HEK293 (cell line): ENCODE measurements around the gene AIF1.

ENCODE experiments used
- GFI1B ChIP-seq: fragments of 450-650 bp; formaldehyde crosslinking; IDR thresholded peaks from 2 replicates; pipeline ENCODE4 v1.5.1; 2016; ENCODE audit warnings: missing biosample characterization, missing genetic modification characterization
- GLI2 ChIP-seq: fragments of 450-650 bp; formaldehyde crosslinking; IDR thresholded peaks from 2 replicates; pipeline ENCODE4; 2017; ENCODE audit warnings: missing biosample characterization, missing genetic modification characterization, low read depth, borderline replicate concordance
- KLF7 ChIP-seq: fragments of 450-650 bp; formaldehyde crosslinking; IDR thresholded peaks from 2 replicates; pipeline ENCODE4 v1.5.1; 2016; ENCODE audit warnings: missing biosample characterization, missing genetic modification characterization, borderline replicate concordance
- KLF8 ChIP-seq: fragments of 450-650 bp; formaldehyde crosslinking; IDR thresholded peaks from 2 replicates; pipeline ENCODE4 v1.5.1; 2016; ENCODE audit warnings: missing biosample characterization, missing genetic modification characterization
- PRDM1 ChIP-seq: fragments of 450-650 bp; formaldehyde crosslinking; IDR thresholded peaks from 2 replicates; pipeline ENCODE4; 2016; ENCODE audit warnings: missing biosample characterization, missing genetic modification characterization
- SALL2 ChIP-seq: fragments of 450-650 bp; formaldehyde crosslinking; IDR thresholded peaks from 2 replicates; pipeline ENCODE4 v1.5.0; 2017; ENCODE audit warnings: missing biosample characterization, mild to moderate bottlenecking, missing genetic modification characterization, borderline replicate concordance
- SP2 ChIP-seq: fragments of 450-650 bp; formaldehyde crosslinking; IDR thresholded peaks from 2 replicates; pipeline ENCODE4 v1.5.1; 2016; ENCODE audit warnings: missing biosample characterization, missing genetic modification characterization
- TCF7L2 ChIP-seq: IDR thresholded peaks from 2 replicates; pipeline ENCODE4 v1.6.1; 2011; ENCODE audit warnings: low read depth, mild to moderate bottlenecking, inconsistent platforms, low read length, moderate library complexity, borderline replicate concordance
- ZBTB48 ChIP-seq: fragments of 450-650 bp; formaldehyde crosslinking; IDR thresholded peaks from 2 replicates; pipeline ENCODE4 v1.5.1; 2016; ENCODE audit warnings: missing biosample characterization, missing genetic modification characterization
- ZNF121 ChIP-seq: fragments of 450-650 bp; formaldehyde crosslinking; IDR thresholded peaks from 2 replicates; pipeline ENCODE4 v1.5.1; 2016; ENCODE audit warnings: missing biosample characterization, missing genetic modification characterization
- ZNF16 ChIP-seq: fragments of 450-650 bp; formaldehyde crosslinking; IDR thresholded peaks from 2 replicates; pipeline ENCODE4 v1.5.1; 2016; ENCODE audit warnings: low read depth, missing biosample characterization, missing genetic modification characterization
- ZNF2 ChIP-seq: fragments of 450-650 bp; formaldehyde crosslinking; IDR thresholded peaks from 2 replicates; pipeline ENCODE4 v1.5.1; 2016; ENCODE audit warnings: missing biosample characterization, missing genetic modification characterization
- ZNF211 ChIP-seq: fragments of 450-650 bp; formaldehyde crosslinking; IDR thresholded peaks from 2 replicates; pipeline ENCODE4 v1.5.1; 2016; ENCODE audit warnings: low read depth, missing biosample characterization, missing genetic modification characterization
- ZNF24 ChIP-seq: fragments of 450-650 bp; formaldehyde crosslinking; IDR thresholded peaks from 2 replicates; pipeline ENCODE4 v1.5.1; 2016; ENCODE audit warnings: missing biosample characterization, missing genetic modification characterization
- ZNF292 ChIP-seq: fragments of 450-650 bp; formaldehyde crosslinking; IDR thresholded peaks from 2 replicates; pipeline ENCODE4 v1.5.1; 2016; ENCODE audit warnings: low read depth, missing biosample characterization, missing genetic modification characterization, borderline replicate concordance
- ZNF350 ChIP-seq: fragments of 450-650 bp; formaldehyde crosslinking; IDR thresholded peaks from 2 replicates; pipeline ENCODE4 v1.5.0; 2017; ENCODE audit warnings: missing biosample characterization, mild to moderate bottlenecking, missing genetic modification characterization
- ZNF391 ChIP-seq: fragments of 450-650 bp; formaldehyde crosslinking; IDR thresholded peaks from 2 replicates; pipeline ENCODE4 v1.5.1; 2016; ENCODE audit warnings: low read depth, missing biosample characterization, missing genetic modification characterization, borderline replicate concordance
- ZNF394 ChIP-seq: fragments of 450-650 bp; formaldehyde crosslinking; IDR thresholded peaks from 2 replicates; pipeline ENCODE4 v1.5.1; 2016; ENCODE audit warnings: missing biosample characterization, missing genetic modification characterization, mild to moderate bottlenecking, moderate library complexity, borderline replicate concordance
- ZNF530 ChIP-seq: fragments of 450-650 bp; formaldehyde crosslinking; IDR thresholded peaks from 2 replicates; pipeline ENCODE4 v1.5.1; 2016; ENCODE audit warnings: low read depth, missing biosample characterization, missing genetic modification characterization
- ZNF585B ChIP-seq: fragments of 450-650 bp; formaldehyde crosslinking; IDR thresholded peaks from 2 replicates; pipeline ENCODE4 v1.5.1; 2016; ENCODE audit warnings: missing biosample characterization, missing genetic modification characterization
- ZNF707 ChIP-seq: fragments of 450-650 bp; formaldehyde crosslinking; IDR thresholded peaks from 2 replicates; pipeline ENCODE4 v1.5.1; 2016; ENCODE audit warnings: missing biosample characterization, missing genetic modification characterization
- ZNF791 ChIP-seq: fragments of 450-650 bp; formaldehyde crosslinking; IDR thresholded peaks from 2 replicates; pipeline ENCODE4 v1.5.1; 2016; ENCODE audit warnings: missing biosample characterization, missing genetic modification characterization
- TF ChIP-seq, protein P1 (sequence below): fragments of 450-650 bp; formaldehyde crosslinking; IDR thresholded peaks from 2 replicates; pipeline ENCODE4 v1.5.1; 2016; ENCODE audit warnings: missing biosample characterization, missing genetic modification characterization
- TF ChIP-seq, protein P2 (sequence below): fragments of 450-650 bp; formaldehyde crosslinking; IDR thresholded peaks from 2 replicates; pipeline ENCODE4 v1.5.1; 2016; ENCODE audit warnings: missing biosample characterization, missing genetic modification characterization
- TF ChIP-seq, protein P3 (sequence below): fragments of 450-650 bp; formaldehyde crosslinking; IDR thresholded peaks from 2 replicates; pipeline ENCODE4 v1.5.1; 2016; ENCODE audit warnings: missing biosample characterization, missing genetic modification characterization
- TF ChIP-seq, protein P4 (sequence below): sonication (generic); formaldehyde crosslinking; IDR thresholded peaks from 2 replicates; pipeline ENCODE4 v1.8.1; 2022; ENCODE audit warnings: mild to moderate bottlenecking, moderate library complexity, missing genetic modification reagents
- TF ChIP-seq, protein P5 (sequence below): fragments of 450-650 bp; formaldehyde crosslinking; IDR thresholded peaks from 2 replicates; pipeline ENCODE4 v1.5.1; 2016; ENCODE audit warnings: missing biosample characterization, missing genetic modification characterization
- TF ChIP-seq, protein P6 (sequence below): fragments of 450-650 bp; formaldehyde crosslinking; IDR thresholded peaks from 2 replicates; pipeline ENCODE4 v1.5.1; 2017; ENCODE audit warnings: missing biosample characterization, missing genetic modification characterization

AIF1 gene

DNA sequence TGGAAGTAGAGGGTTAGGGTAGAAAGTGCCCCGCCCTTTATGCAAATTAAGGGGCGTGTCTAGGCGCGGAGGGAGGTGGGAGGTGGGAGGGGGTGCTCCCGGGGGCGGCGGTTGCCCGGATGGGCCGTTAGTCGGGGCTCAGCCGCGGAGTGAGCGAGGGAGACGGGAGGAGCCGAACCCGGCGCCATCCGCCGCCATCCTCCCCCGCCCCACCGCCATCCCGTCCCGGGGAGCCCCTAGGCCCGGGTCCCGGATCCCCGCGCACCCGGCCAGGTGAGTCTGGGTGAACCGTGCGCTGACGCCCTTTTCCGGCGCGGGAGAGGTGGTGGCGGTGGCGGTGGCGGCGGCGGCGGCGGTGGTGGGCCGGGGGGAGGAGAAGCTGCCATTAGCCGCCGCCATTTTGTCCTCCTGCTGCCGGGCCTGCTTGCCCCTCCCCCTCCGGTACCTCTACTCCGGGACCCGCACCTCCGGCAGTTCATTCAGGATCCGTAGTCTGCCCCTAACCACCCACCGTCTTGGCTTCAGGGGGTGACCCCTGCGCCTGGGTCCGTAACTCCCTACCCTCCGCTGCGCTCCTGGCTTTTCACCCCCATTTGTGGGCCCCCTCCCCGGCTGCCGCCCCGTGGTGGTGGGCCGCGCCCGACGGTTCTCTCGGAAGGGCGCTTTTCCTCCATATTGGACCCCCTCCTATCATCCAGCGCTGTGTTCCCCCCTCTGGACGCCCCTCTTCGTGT lies 5.7 kb downstream of the AIF1 start, which contains the start of gene PRRC2A (continued):
- TF ChIP-seq, protein P1, sequence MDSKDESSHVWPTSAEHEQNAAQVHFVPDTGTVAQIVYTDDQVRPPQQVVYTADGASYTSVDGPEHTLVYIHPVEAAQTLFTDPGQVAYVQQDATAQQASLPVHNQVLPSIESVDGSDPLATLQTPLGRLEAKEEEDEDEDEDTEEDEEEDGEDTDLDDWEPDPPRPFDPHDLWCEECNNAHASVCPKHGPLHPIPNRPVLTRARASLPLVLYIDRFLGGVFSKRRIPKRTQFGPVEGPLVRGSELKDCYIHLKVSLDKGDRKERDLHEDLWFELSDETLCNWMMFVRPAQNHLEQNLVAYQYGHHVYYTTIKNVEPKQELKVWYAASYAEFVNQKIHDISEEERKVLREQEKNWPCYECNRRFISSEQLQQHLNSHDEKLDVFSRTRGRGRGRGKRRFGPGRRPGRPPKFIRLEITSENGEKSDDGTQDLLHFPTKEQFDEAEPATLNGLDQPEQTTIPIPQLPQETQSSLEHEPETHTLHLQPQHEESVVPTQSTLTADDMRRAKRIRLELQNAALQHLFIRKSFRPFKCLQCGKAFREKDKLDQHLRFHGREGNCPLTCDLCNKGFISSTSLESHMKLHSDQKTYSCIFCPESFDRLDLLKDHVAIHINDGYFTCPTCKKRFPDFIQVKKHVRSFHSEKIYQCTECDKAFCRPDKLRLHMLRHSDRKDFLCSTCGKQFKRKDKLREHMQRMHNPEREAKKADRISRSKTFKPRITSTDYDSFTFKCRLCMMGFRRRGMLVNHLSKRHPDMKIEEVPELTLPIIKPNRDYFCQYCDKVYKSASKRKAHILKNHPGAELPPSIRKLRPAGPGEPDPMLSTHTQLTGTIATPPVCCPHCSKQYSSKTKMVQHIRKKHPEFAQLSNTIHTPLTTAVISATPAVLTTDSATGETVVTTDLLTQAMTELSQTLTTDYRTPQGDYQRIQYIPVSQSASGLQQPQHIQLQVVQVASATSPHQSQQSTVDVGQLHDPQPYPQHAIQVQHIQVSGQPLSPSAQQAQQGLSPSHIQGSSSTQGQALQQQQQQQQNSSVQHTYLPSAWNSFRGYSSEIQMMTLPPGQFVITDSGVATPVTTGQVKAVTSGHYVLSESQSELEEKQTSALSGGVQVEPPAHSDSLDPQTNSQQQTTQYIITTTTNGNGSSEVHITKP (tag by site-specific recombination), result no peak
- peak; percentile 81; the same call in 1 of the 2 replicates for TF ChIP-seq ZNF394 (tag by site-specific recombination)
- TF ChIP-seq KLF8, result peak; percentile 81; the same call in 1 of the 2 replicates
- TF ChIP-seq SP2 (tag by site-specific recombination), result peak; percentile 5; the same call in 1 of the 2 replicates
- no peak for TF ChIP-seq ZNF530 (tag by site-specific recombination)
- TF ChIP-seq, protein P2, sequence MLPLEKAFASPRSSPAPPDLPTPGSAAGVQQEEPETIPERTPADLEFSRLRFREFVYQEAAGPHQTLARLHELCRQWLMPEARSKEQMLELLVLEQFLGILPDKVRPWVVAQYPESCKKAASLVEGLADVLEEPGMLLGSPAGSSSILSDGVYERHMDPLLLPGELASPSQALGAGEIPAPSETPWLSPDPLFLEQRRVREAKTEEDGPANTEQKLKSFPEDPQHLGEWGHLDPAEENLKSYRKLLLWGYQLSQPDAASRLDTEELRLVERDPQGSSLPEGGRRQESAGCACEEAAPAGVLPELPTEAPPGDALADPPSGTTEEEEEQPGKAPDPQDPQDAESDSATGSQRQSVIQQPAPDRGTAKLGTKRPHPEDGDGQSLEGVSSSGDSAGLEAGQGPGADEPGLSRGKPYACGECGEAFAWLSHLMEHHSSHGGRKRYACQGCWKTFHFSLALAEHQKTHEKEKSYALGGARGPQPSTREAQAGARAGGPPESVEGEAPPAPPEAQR (tag by site-specific recombination), result no peak
- no peak for TF ChIP-seq PRDM1 (tag by site-specific recombination)
- TF ChIP-seq, protein P3, sequence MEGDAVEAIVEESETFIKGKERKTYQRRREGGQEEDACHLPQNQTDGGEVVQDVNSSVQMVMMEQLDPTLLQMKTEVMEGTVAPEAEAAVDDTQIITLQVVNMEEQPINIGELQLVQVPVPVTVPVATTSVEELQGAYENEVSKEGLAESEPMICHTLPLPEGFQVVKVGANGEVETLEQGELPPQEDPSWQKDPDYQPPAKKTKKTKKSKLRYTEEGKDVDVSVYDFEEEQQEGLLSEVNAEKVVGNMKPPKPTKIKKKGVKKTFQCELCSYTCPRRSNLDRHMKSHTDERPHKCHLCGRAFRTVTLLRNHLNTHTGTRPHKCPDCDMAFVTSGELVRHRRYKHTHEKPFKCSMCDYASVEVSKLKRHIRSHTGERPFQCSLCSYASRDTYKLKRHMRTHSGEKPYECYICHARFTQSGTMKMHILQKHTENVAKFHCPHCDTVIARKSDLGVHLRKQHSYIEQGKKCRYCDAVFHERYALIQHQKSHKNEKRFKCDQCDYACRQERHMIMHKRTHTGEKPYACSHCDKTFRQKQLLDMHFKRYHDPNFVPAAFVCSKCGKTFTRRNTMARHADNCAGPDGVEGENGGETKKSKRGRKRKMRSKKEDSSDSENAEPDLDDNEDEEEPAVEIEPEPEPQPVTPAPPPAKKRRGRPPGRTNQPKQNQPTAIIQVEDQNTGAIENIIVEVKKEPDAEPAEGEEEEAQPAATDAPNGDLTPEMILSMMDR, result peak; percentile 54; the same call in 1 of the 2 replicates
- no peak for TF ChIP-seq ZNF16 (tag by site-specific recombination)
- peak; percentile 69; the same call in 1 of the 2 replicates for TF ChIP-seq ZNF2
- peak; percentile 74 for TF ChIP-seq ZNF585B (tag by site-specific recombination)
- no peak for TF ChIP-seq ZNF292 (tag by site-specific recombination)
- TF ChIP-seq ZNF791 (tag by site-specific recombination), result no peak
- TF ChIP-seq, protein P4, sequence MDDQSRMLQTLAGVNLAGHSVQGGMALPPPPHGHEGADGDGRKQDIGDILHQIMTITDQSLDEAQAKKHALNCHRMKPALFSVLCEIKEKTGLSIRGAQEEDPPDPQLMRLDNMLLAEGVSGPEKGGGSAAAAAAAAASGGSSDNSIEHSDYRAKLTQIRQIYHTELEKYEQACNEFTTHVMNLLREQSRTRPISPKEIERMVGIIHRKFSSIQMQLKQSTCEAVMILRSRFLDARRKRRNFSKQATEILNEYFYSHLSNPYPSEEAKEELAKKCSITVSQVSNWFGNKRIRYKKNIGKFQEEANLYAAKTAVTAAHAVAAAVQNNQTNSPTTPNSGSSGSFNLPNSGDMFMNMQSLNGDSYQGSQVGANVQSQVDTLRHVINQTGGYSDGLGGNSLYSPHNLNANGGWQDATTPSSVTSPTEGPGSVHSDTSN (CRISPR knock-in tag), result peak; percentile 72
- TF ChIP-seq ZNF24 (tag by site-specific recombination), result 0 out of 2 replicates have a peak, but pooled peaks have one; percentile 61
- TF ChIP-seq ZNF707, result no peak
- TF ChIP-seq KLF7, result peak; percentile 67; the same call in 1 of the 2 replicates
- TF ChIP-seq GFI1B (tag by site-specific recombination), result no peak
- no peak for TF ChIP-seq ZNF350 (tag by site-specific recombination)
- TF ChIP-seq ZNF391 (tag by site-specific recombination), result peak; percentile 89; the same call in 1 of the 2 replicates
- TF ChIP-seq ZNF211 (tag by site-specific recombination), result no peak
- TF ChIP-seq GLI2 (tag by site-specific recombination), result no peak
- TF ChIP-seq, protein P5, sequence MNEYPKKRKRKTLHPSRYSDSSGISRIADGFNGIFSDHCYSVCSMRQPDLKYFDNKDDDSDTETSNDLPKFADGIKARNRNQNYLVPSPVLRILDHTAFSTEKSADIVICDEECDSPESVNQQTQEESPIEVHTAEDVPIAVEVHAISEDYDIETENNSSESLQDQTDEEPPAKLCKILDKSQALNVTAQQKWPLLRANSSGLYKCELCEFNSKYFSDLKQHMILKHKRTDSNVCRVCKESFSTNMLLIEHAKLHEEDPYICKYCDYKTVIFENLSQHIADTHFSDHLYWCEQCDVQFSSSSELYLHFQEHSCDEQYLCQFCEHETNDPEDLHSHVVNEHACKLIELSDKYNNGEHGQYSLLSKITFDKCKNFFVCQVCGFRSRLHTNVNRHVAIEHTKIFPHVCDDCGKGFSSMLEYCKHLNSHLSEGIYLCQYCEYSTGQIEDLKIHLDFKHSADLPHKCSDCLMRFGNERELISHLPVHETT (tag by site-specific recombination), result peak; percentile 19; the same call in 1 of the 2 replicates
- peak; percentile 69; the same call in 1 of the 2 replicates for TF ChIP-seq ZBTB48 (tag by site-specific recombination)
- TF ChIP-seq, protein P6, sequence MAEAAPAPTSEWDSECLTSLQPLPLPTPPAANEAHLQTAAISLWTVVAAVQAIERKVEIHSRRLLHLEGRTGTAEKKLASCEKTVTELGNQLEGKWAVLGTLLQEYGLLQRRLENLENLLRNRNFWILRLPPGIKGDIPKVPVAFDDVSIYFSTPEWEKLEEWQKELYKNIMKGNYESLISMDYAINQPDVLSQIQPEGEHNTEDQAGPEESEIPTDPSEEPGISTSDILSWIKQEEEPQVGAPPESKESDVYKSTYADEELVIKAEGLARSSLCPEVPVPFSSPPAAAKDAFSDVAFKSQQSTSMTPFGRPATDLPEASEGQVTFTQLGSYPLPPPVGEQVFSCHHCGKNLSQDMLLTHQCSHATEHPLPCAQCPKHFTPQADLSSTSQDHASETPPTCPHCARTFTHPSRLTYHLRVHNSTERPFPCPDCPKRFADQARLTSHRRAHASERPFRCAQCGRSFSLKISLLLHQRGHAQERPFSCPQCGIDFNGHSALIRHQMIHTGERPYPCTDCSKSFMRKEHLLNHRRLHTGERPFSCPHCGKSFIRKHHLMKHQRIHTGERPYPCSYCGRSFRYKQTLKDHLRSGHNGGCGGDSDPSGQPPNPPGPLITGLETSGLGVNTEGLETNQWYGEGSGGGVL (tag by site-specific recombination), result peak; percentile 89
- TF ChIP-seq ZNF121 (tag by site-specific recombination), result 0 out of 2 replicates have a peak, but pooled peaks have one; percentile 77
- no peak for TF ChIP-seq SALL2
- no peak for TF ChIP-seq TCF7L2
